DMS79 treated with DMSO at 0.1 percent for 48 hours (cell line): ENCODE results near the gene PLCB4.
"Not testable (repeated sequence)": the region's sequence is repeated elsewhere in the genome, so short reads cannot be mapped to it uniquely, and the experiment has no call there.

Experiments used
- DNase-seq: peaks from one replicate; lab custom pipeline; 2025; lab: John Stamatoyannopoulos, UW

PLCB4 gene

GRCh38 chr20:9142809-9143208 lies 73.9 kb downstream of the PLCB4 start:
- no peak for DNase-seq

- DNase-seq, result no peak
Observed at GRCh38 chr20:9143926-9144325, 75.0 kb downstream of the PLCB4 start.

GRCh38 chr20:9144643-9145042 lies 75.8 kb downstream of the PLCB4 start:
- DNase-seq, result no peak

- no peak for DNase-seq
Observed at GRCh38 chr20:9145142-9145541, 76.3 kb downstream of the PLCB4 start.

GRCh38 chr20:9146649-9147048 lies 77.8 kb downstream of the PLCB4 start:
- no peak for DNase-seq

GRCh38 chr20:9147547-9148024 lies 78.7 kb downstream of the PLCB4 start:
- no peak for DNase-seq

GRCh38 chr20:9148291-9148690 lies 79.4 kb downstream of the PLCB4 start:
- DNase-seq, result no peak

GRCh38 chr20:9149087-9149486 lies 80.2 kb downstream of the PLCB4 start:
- DNase-seq, result no peak

GRCh38 chr20:9149796-9150195 lies 80.9 kb downstream of the PLCB4 start:
- no peak for DNase-seq

- DNase-seq, result no peak
Observed at GRCh38 chr20:9150679-9151078, 81.8 kb downstream of the PLCB4 start.

GRCh38 chr20:9152139-9152538 lies 83.3 kb downstream of the PLCB4 start:
- not testable (repeated sequence) for DNase-seq

- no peak for DNase-seq
Observed at GRCh38 chr20:9154464-9155024, 85.7 kb downstream of the PLCB4 start.

- DNase-seq, result no peak
Observed at GRCh38 chr20:9156529-9157280, 87.8 kb downstream of the PLCB4 start.

- no peak for DNase-seq
Observed at GRCh38 chr20:9160331-9160730, 91.4 kb downstream of the PLCB4 start.

GRCh38 chr20:9160757-9161156 lies 91.9 kb downstream of the PLCB4 start:
- DNase-seq, result no peak

- DNase-seq, result no peak
Observed at GRCh38 chr20:9161311-9161710, 92.4 kb downstream of the PLCB4 start.

- DNase-seq, result no peak
Observed at GRCh38 chr20:9163251-9163650, 94.4 kb downstream of the PLCB4 start.

GRCh38 chr20:9163995-9164394 lies 95.1 kb downstream of the PLCB4 start:
- no peak for DNase-seq

- no peak for DNase-seq
Observed at GRCh38 chr20:9165261-9165660, 96.4 kb downstream of the PLCB4 start.

GRCh38 chr20:9166153-9166780 lies 97.4 kb downstream of the PLCB4 start:
- DNase-seq, result no peak

GRCh38 chr20:9169409-9169808 lies 100.5 kb downstream of the PLCB4 start:
- no peak for DNase-seq

GRCh38 chr20:9172851-9173250 lies 104.0 kb downstream of the PLCB4 start:
- DNase-seq, result no peak

GRCh38 chr20:9177278-9177677 lies 108.4 kb downstream of the PLCB4 start:
- DNase-seq, result no peak
